ENCODE data around the gene CORO6. TPM values are rescaled to one million over a fixed set of nuclear protein-coding genes. Genes with fewer than 3 reads are reported as not detected.

The CORO6 gene
- total RNA-seq, 4 donors from 2014 or later, result 12.2 to 37.4 (median 13.9) TPM

DNA sequence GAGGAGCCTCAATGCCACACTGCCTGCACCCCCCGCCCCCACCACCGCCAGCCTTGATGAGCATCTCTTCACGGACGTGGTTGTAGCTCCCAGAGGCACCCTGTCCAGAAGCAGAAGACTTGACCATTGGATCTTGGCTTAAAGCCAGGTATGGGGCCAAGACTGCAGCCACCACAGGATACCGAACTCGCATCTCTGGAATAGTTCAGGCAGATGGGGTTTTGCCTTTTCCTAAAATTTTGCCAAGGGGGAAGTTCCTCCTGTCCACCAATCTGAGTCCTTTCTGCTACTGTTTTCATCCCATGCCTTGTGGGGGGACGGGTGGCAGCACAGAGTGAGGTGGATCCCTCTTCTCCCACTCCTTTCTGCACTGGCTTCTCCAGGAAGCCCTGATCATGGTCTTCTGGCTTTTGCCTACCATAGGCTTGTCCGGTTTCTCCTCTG is 939 bp downstream of the CORO6 start:
- Histone ChIP-seq H3K4me3 (peak overlapping the region in 3 of 4 donors; percentile 46 to 63 (median 50)), H3K27me3 (peaks cover 2% of the 10 kb centered on the region), H3K27ac (peak overlapping the region; percentile 66 to 83 (median 78)), H3K9me3 (no peaks in the 10 kb centered on the region), H3K36me3 (no peaks in the 10 kb centered on the region), H3K4me1 (peaks cover 21 to 40% (median 28%) of the 10 kb centered on the region in 4 donors)
- DNase-seq, result no peak
- intact Hi-C loops (cut with DNase I; ENCODE audit: low total_unique reads) (no loop called here), in situ Hi-C loops (cut with MboI; ENCODE audit: low pct_ligation_motif_present in 1 of 4, low pct_unique_long_range_greater_than_20kb in 1 of 4, low sequenced_read_pairs in 3 of 4) (loop anchor here in 1 of 4 donors (25.0 kb wide), 1 partner anchor 316 kb away; the partner anchor contains the start of genes EFCAB5 and SSH2)
- 51 to 72% methylated on average over 2 to 8 of the region's 8 CpGs for WGBS, 2 donors (ENCODE audit: low coverage in 1 of 2)
- TF ChIP-seq POLR2AphosphoS5 (IDR thresholded peaks at IDR 0.05) (no peak), POLR2A (IDR thresholded peaks at IDR 0.05) (no peak), EP300 (IDR thresholded peaks at IDR 0.05; ENCODE audit: low read depth) (no peak)
- TF ChIP-seq, protein P1, sequence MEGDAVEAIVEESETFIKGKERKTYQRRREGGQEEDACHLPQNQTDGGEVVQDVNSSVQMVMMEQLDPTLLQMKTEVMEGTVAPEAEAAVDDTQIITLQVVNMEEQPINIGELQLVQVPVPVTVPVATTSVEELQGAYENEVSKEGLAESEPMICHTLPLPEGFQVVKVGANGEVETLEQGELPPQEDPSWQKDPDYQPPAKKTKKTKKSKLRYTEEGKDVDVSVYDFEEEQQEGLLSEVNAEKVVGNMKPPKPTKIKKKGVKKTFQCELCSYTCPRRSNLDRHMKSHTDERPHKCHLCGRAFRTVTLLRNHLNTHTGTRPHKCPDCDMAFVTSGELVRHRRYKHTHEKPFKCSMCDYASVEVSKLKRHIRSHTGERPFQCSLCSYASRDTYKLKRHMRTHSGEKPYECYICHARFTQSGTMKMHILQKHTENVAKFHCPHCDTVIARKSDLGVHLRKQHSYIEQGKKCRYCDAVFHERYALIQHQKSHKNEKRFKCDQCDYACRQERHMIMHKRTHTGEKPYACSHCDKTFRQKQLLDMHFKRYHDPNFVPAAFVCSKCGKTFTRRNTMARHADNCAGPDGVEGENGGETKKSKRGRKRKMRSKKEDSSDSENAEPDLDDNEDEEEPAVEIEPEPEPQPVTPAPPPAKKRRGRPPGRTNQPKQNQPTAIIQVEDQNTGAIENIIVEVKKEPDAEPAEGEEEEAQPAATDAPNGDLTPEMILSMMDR (IDR thresholded peaks at IDR 0.05), result no peak

DNA sequence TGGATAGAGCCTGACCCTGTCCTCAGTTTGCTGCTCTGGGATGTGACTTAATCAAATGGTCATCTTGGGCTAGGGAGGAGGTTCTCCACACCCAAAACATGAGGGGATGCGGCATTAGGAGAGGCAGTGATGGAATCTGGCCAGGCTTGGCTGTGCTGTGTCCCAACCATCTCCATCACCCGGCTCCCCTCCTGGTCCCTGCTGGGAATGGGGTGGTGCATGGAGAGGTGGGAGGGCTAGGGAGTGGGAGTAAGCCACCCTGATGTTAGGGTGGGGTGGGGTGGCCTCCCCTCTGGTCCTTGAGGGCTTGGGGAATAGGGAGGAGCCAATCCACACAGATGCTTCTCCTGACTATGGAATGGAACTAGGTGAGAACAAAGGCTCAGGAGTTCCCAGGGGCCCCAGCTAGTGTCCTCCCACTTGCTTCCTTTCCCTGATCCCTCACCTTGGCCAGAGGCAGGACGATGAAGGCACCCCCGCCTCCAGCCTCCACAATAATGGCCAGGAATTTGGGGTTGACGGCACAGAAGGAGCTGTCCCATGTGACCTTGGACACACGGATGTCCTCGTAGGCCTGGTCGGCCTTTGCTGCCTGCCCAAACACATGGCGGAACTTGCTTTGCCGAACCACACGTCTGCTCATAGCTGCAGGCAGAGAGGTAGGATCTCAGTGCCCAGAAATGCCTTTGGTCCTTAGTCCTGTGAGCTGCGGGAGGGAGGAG is 1.8 kb downstream of the CORO6 start:
- Histone ChIP-seq H3K9me3 (no peaks in the 10 kb centered on the region), H3K36me3 (no peaks in the 10 kb centered on the region), H3K27ac (no peak overlapping the region), H3K4me3 (no peak overlapping the region), H3K4me1 (peaks cover 30 to 48% (median 36%) of the 10 kb centered on the region in 4 donors), H3K27me3 (peaks cover 10% of the 10 kb centered on the region)
- DNase-seq, result no peak
- TF ChIP-seq POLR2AphosphoS5 (IDR thresholded peaks at IDR 0.05) (no peak), EP300 (IDR thresholded peaks at IDR 0.05; ENCODE audit: low read depth) (no peak), POLR2A (IDR thresholded peaks at IDR 0.05) (no peak)
- TF ChIP-seq, protein P1 (IDR thresholded peaks at IDR 0.05), result no peak
- in situ Hi-C loops (cut with MboI; ENCODE audit: low pct_ligation_motif_present in 1 of 4, low pct_unique_long_range_greater_than_20kb in 1 of 4, low sequenced_read_pairs in 3 of 4) (loop anchor here in 1 of 4 donors (25.0 kb wide), 1 partner anchor 316 kb away; the partner anchor contains the start of genes EFCAB5 and SSH2), intact Hi-C loops (cut with DNase I; ENCODE audit: low total_unique reads) (no loop called here)
- WGBS, 2 donors (ENCODE audit: low coverage in 1 of 2), result 94 to 100% methylated on average over 2 to 12 of the region's 12 CpGs

DNA sequence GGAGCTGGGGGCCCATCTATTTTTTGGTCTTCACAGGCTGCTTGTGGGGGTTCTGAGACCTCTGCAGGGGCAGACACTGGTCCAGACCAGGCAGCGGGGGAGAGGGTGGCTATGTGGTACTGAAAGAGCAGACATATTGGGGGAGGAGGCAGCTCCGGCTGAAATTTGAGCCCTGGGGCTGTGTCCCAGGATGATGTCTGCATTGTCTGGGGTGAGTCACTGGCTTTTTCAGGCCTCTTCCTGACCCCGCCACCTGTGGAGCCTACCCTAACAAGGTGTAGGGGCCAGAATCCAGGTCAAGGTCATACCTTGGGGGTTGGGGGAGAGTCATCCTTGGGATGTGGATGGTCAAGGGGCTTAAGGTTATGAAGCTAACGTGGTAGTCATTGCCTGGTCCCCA is 2.4 kb downstream of the CORO6 start:
- Histone ChIP-seq H3K4me1 (peaks cover 32 to 55% (median 41%) of the 10 kb centered on the region in 4 donors), H3K36me3 (no peaks in the 10 kb centered on the region), H3K9me3 (no peaks in the 10 kb centered on the region), H3K27ac (no peak overlapping the region), H3K27me3 (peaks cover 13% of the 10 kb centered on the region), H3K4me3 (no peak overlapping the region)
- intact Hi-C loops (cut with DNase I; ENCODE audit: low total_unique reads) (no loop called here), in situ Hi-C loops (cut with MboI; ENCODE audit: low pct_ligation_motif_present in 1 of 4, low pct_unique_long_range_greater_than_20kb in 1 of 4, low sequenced_read_pairs in 3 of 4) (loop anchor here in 1 of 4 donors (25.0 kb wide), 1 partner anchor 317 kb away; the partner anchor contains the start of genes EFCAB5 and SSH2)
- WGBS, 2 donors (ENCODE audit: low coverage in 1 of 2), result 97% methylated on average over 4 of the region's 4 CpGs; no CpG with 5 or more reads in 1 of the 2 donors
- no peak for DNase-seq
- TF ChIP-seq POLR2AphosphoS5 (IDR thresholded peaks at IDR 0.05) (no peak), EP300 (IDR thresholded peaks at IDR 0.05; ENCODE audit: low read depth) (no peak), POLR2A (IDR thresholded peaks at IDR 0.05) (no peak)
- TF ChIP-seq, protein P1 (IDR thresholded peaks at IDR 0.05), result no peak

DNA sequence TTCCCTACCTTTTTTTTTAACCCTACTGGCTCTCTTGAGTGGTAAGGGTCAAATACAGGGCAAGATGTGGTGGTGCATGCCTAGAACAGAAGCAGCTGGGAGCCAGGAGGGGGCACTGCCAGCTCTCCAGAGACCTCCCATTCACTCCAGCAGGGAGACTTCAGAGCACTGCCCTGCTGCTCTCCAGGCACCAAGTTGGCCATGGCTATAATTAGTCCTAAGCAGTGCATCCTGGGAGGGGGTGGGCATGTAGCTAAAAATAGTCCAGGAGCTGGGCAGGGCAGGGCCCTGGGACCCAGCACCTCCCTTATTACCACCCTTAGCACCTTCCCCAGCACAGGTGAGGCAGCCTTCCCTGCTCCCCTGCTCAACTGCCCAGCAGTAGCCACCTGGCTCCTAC is 3.5 kb downstream of the CORO6 start:
- Histone ChIP-seq H3K4me3 (no peak overlapping the region), H3K27ac (no peak overlapping the region), H3K4me1 (peaks cover 40 to 63% (median 51%) of the 10 kb centered on the region in 4 donors), H3K9me3 (no peaks in the 10 kb centered on the region), H3K27me3 (peaks cover 18% of the 10 kb centered on the region), H3K36me3 (no peaks in the 10 kb centered on the region)
- in situ Hi-C loops (cut with MboI; ENCODE audit: low pct_ligation_motif_present in 1 of 4, low pct_unique_long_range_greater_than_20kb in 1 of 4, low sequenced_read_pairs in 3 of 4), result loop anchor here in 1 of 4 donors (25.0 kb wide), 1 partner anchor 318 kb away; the partner anchor contains the start of genes EFCAB5 and SSH2
- no peak for DNase-seq
- TF ChIP-seq, protein P1 (IDR thresholded peaks at IDR 0.05), result no peak
- TF ChIP-seq EP300 (IDR thresholded peaks at IDR 0.05; ENCODE audit: low read depth), result no peak
- TF ChIP-seq POLR2A (IDR thresholded peaks at IDR 0.05), result no peak
- no peak for TF ChIP-seq POLR2AphosphoS5 (IDR thresholded peaks at IDR 0.05)
- intact Hi-C loops (cut with DNase I; ENCODE audit: low total_unique reads), result no loop called here

Measured in transverse colon (tissue), 4 donors.